ENCODE data around the gene CAMK2A.

DNA sequence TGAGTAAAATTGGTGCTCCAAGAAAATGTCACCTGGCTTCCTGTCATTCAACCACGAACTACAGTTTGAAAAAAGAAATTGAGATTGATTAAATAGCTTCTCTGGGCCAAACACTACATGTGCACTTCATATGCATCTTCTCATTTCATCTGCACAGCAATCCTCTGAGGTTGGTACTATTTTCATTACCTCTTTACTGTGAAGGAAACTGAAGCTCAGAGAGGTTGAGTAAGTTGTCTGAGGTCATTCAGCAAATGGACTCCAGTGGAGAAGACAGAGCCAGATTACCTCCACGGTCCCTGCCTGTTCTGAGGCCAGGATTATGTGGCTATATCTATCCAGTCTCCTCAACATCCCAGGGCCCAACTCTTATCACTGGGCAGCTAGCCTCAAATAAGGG is 53.3 kb downstream of the CAMK2A start:
- TF ChIP-seq YY1 (IDR thresholded peaks at IDR 0.05; ENCODE audit: low read depth) (no peak), SIN3A (IDR thresholded peaks at IDR 0.05; ENCODE audit: borderline replicate concordance, low read depth, low read length) (no peak), RAD21 (IDR thresholded peaks at IDR 0.05; ENCODE audit: low read length) (no peak), TCF12 (IDR thresholded peaks at IDR 0.05) (no peak), EZH2phosphoT487 (IDR thresholded peaks at IDR 0.05; ENCODE audit: borderline replicate concordance, low read depth) (no peak)
- TF ChIP-seq, protein P1, sequence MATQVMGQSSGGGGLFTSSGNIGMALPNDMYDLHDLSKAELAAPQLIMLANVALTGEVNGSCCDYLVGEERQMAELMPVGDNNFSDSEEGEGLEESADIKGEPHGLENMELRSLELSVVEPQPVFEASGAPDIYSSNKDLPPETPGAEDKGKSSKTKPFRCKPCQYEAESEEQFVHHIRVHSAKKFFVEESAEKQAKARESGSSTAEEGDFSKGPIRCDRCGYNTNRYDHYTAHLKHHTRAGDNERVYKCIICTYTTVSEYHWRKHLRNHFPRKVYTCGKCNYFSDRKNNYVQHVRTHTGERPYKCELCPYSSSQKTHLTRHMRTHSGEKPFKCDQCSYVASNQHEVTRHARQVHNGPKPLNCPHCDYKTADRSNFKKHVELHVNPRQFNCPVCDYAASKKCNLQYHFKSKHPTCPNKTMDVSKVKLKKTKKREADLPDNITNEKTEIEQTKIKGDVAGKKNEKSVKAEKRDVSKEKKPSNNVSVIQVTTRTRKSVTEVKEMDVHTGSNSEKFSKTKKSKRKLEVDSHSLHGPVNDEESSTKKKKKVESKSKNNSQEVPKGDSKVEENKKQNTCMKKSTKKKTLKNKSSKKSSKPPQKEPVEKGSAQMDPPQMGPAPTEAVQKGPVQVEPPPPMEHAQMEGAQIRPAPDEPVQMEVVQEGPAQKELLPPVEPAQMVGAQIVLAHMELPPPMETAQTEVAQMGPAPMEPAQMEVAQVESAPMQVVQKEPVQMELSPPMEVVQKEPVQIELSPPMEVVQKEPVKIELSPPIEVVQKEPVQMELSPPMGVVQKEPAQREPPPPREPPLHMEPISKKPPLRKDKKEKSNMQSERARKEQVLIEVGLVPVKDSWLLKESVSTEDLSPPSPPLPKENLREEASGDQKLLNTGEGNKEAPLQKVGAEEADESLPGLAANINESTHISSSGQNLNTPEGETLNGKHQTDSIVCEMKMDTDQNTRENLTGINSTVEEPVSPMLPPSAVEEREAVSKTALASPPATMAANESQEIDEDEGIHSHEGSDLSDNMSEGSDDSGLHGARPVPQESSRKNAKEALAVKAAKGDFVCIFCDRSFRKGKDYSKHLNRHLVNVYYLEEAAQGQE (IDR thresholded peaks at IDR 0.05; ENCODE audit: low read depth, low read length), result no peak
- TF ChIP-seq, protein P2, sequence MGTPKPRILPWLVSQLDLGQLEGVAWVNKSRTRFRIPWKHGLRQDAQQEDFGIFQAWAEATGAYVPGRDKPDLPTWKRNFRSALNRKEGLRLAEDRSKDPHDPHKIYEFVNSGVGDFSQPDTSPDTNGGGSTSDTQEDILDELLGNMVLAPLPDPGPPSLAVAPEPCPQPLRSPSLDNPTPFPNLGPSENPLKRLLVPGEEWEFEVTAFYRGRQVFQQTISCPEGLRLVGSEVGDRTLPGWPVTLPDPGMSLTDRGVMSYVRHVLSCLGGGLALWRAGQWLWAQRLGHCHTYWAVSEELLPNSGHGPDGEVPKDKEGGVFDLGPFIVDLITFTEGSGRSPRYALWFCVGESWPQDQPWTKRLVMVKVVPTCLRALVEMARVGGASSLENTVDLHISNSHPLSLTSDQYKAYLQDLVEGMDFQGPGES (IDR thresholded peaks at IDR 0.05; ENCODE audit: low read depth, low read length), result no peak
- TF ChIP-seq, protein P3, sequence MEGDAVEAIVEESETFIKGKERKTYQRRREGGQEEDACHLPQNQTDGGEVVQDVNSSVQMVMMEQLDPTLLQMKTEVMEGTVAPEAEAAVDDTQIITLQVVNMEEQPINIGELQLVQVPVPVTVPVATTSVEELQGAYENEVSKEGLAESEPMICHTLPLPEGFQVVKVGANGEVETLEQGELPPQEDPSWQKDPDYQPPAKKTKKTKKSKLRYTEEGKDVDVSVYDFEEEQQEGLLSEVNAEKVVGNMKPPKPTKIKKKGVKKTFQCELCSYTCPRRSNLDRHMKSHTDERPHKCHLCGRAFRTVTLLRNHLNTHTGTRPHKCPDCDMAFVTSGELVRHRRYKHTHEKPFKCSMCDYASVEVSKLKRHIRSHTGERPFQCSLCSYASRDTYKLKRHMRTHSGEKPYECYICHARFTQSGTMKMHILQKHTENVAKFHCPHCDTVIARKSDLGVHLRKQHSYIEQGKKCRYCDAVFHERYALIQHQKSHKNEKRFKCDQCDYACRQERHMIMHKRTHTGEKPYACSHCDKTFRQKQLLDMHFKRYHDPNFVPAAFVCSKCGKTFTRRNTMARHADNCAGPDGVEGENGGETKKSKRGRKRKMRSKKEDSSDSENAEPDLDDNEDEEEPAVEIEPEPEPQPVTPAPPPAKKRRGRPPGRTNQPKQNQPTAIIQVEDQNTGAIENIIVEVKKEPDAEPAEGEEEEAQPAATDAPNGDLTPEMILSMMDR (IDR thresholded peaks at IDR 0.05), result no peak
